ENCODE measurements around the gene NSD2.

DNA sequence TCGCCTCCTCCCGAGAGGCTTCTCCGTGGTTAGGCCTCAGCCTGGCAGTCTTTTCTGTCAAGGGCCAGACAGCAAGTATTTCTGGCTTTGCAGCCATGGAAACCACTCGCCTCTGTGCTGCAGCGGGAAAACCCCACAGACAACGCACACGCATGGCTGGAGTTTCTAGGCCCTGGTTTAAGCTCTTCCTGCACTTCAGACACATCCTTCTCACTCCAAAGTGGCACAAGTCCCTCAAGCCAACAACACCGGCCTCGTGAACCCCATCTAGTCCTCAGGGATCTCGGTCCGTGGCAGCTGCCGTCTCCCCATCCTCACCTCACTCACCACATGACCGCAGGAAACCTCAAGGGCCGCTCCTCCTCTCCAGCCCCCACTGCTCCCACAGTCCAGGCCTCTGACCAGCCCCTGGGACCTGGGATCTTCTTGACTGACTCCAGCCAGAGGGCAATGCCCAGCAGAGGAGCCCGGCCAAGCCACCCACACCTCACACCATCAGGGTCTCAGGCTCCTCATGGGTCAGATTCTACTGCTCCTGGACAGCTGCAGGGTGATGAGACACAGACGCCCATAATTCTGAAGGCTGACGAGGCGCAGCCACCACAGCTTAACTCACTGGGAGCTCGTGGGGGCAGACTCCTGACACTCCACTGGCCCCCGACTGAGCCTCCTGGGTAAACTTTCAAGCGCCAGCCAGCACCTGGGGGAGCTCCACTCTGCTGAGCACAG, 37.0 kb upstream of the NSD2 start:
- no peak for TF ChIP-seq CTCF (IDR thresholded peaks at IDR 0.05)
- TF ChIP-seq POLR2A (IDR thresholded peaks at IDR 0.05) = no peak
- TF ChIP-seq EP300 (IDR thresholded peaks at IDR 0.05) = no peak

Measured in sigmoid colon (tissue), 4 donors.